IPS-15b (cell line): ENCODE data around the gene USP17L30.
"Not testable (repeated sequence)": the region's sequence is repeated elsewhere in the genome, so short reads cannot be mapped to it uniquely, and the experiment has no call there.

Experiments used
- H3K27me3 ChIP-seq: one replicate; pipeline ENCODE4 v1.6.1; 2013; ENCODE audit warnings: low read length; ENCODE audit not compliant: control insufficient read depth, insufficient read depth
- H3K36me3 ChIP-seq: one replicate; pipeline ENCODE4 v1.6.1; 2013; ENCODE audit warnings: low read length; ENCODE audit not compliant: control insufficient read depth, insufficient read depth
- H3K4me1 ChIP-seq: one replicate; pipeline ENCODE4 v1.6.1; 2013; ENCODE audit warnings: mild to moderate bottlenecking, low read length; ENCODE audit not compliant: control insufficient read depth, insufficient read depth
- H3K4me3 ChIP-seq: one replicate; pipeline ENCODE4 v1.5.1; 2013; ENCODE audit warnings: low read depth, low read length
- H3K9ac ChIP-seq: one replicate; pipeline ENCODE4 v1.6.1; 2013; ENCODE audit warnings: low read depth, mild to moderate bottlenecking, low read length
- H3K9me3 ChIP-seq: one replicate; pipeline ENCODE4 v1.6.1; 2013; ENCODE audit warnings: mild to moderate bottlenecking, low read length; ENCODE audit not compliant: control insufficient read depth, insufficient read depth

Gene USP17L30

DNA sequence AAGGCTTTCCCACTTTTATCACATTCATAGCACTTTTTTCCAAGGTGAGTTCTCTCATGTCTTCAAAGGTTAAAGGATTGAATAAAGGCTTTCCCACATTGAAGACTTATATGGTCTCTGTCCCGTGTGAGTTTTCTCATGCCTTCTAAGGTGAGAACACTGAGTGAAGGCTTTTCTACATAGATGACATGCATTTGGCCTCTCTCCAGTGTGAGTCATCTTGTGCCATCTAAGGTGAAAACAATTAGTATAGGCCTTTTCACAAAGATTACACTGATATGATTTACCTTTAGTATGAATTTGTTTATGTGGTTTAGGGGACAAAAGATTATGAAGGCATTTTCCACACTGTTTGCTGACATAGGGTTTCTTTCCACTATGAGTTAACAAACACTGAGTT lies 21.2 kb downstream of the USP17L30 start:
- Histone ChIP-seq H3K4me1 (no peaks in the 10 kb centered on the region), H3K4me3 (no peak overlapping the region), H3K27me3 (no peaks in the 10 kb centered on the region), H3K9me3 (no peaks in the 10 kb centered on the region), H3K9ac (no peak overlapping the region), H3K36me3 (no peaks in the 10 kb centered on the region)

DNA sequence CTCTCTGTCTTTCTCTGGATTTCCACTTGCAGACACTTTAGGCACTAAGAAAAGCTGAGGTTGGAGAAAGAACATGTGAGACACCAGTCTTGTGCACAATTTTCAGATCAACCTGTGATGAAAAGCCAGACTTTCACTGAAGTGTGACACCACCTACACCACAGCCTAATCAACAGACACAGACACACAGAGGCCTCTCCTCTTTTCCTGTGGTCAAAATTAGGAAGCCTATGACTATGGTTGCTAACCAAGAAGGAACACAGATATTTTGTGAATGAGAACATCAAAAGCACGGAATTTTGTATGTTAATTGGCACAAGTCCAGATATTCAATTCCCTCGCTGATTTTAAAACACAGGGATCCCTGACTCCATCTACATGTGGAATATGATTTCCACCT lies 26.1 kb downstream of the USP17L30 start:
- not testable (repeated sequence) for H3K9ac ChIP-seq, H3K4me3 ChIP-seq, H3K9me3 ChIP-seq, H3K36me3 ChIP-seq, H3K27me3 ChIP-seq, H3K4me1 ChIP-seq

DNA sequence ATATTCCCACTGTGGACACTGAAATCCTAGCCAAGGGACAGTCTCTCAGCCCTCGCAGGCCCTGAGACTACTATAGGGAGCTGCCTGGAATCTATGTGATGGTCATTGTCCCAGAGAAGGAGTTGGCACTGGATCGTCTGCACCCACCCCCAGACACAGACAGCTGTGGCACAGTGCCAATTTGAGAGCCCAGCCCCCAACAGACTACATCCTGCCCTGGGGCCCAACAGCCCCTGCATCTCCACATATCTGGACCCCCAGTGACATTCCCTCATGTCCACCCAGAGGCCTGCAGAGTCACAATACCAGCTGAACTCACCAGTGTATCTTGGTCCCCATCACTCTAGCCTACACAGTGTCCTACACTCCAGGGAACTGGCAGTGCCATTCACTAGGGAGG lies 42.8 kb downstream of the USP17L30 start:
- not testable (repeated sequence) for H3K4me1 ChIP-seq, H3K36me3 ChIP-seq

DNA sequence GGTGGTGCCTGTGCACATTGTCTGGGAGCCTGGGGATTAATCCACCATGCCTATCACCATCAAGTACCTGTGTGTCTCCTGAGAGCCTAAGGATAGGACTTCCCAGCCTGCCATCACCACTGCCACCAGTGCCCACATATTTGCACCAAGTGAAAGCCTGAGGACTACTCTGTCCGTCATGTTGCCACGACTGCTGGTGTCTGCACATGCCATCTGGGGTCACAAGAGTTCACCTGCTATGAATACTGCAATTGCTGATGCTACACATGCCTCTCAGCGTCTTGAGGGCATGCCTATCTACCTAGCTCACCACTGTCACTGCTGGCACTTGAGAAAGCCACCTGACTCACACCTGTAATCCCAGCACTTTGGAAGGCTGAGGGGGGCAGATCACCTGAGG lies 43.6 kb downstream of the USP17L30 start:
- H3K9ac ChIP-seq, H3K4me3 ChIP-seq, H3K27me3 ChIP-seq, H3K4me1 ChIP-seq, H3K9me3 ChIP-seq, H3K36me3 ChIP-seq: not testable (repeated sequence)

More for the DNA sequence above, 42.8 kb downstream of the USP17L30 start:
- not testable (repeated sequence) for H3K4me3 ChIP-seq, H3K9ac ChIP-seq, H3K9me3 ChIP-seq, H3K27me3 ChIP-seq

DNA sequence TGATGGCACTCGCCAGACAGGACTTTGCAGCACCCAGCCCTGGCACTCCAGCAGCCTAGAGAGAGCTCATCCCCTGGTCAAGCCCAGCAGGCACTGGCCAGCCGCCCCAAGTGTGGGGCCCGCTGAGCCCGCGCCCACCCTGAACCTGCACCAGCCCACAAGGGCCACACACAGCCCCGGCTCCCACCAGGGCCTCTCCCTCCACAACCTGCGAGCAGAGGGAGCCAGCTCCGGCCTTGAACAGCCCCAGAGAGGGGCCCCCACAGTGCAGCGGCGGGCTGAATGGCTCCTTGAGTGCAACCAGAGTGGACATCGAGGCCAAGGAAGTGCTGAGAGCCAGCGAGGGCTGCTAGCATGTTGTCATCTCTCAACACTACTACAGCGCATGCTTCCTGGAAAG lies 46.9 kb downstream of the USP17L30 start:
- Histone ChIP-seq H3K27me3 (no peaks in the 10 kb centered on the region), H3K9ac (no peak overlapping the region), H3K9me3 (no peaks in the 10 kb centered on the region), H3K4me3 (no peak overlapping the region), H3K4me1 (no peaks in the 10 kb centered on the region), H3K36me3 (no peaks in the 10 kb centered on the region)
